Ecto neural progenitor cell (in vitro differentiated cells): Measurements from ENCODE around the gene LTBP1.

Experiments used
- DNase-seq: peaks from one replicate; pipeline ENCODE4 v3.0.0-alpha.2; 2018; ENCODE audit warnings: low spot score

LTBP1 gene

DNA sequence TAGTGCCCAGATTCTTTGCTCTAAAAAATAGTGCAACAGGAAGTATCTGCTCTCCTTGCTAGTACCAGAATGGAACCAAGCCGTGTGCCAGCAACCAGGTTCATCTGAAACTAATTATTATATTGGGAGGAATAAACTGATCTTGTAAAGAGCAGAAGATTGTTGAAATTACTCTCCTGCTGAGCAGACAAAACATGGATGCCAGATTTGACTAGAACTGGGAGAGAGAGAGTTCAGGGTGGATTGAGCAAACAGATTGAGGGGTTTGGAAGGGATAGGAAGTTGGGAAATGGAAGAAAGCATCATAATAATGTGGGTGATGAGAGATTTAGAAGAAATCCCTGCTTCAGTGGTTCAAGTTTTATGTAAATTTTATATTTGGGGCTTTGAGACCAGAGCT is 369.6 kb downstream of the LTBP1 start:
- DNase-seq, result no peak

DNA sequence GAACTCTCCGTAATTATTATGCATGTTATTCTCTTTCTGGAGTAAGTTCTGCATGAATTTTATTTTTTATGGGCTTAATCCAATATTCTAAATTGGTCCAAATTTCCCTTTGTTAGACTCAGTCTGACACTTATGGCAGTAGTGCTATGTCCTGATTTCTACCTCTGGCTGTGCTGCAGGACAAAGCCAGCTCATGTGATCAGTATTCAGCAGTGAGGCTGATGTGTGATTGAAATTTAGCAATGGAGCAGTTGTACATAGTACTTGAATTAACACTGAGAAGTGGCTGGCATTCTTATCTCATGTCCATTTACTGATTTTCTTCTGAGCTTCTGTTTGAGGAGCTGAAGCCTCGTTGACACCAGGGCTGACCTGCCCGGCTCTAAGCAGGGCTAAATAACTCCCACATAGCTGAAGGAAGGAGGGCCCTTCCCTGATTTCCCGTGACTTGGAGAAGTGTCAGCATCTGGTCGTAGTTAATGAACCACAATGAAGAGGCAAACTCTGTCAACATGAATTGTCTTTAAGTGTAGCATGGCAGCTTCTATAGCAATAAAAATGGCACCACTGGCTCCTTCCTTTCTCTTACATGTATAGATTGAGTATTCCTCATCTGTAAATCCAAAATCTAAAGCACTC is 370.7 kb downstream of the LTBP1 start:
- no peak for DNase-seq

DNA sequence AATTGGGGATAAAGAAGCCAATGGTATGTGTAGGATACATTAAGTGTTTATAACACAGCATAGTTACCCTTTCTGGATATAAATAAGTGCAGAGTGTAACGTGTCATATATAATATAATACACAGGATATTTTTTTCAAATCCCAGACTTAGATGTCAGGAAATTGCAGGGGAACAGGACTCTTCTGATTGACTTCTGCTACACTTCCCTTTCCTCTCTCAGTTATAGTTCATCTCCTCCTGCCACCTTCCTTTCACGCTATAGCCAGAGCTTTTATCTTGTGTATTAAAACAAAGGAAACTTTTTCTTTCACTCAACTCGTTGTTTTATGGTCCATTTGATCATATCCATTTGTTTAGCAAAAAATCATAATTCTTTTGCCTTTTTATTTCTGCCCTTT is 371.7 kb downstream of the LTBP1 start:
- DNase-seq, result no peak

DNA sequence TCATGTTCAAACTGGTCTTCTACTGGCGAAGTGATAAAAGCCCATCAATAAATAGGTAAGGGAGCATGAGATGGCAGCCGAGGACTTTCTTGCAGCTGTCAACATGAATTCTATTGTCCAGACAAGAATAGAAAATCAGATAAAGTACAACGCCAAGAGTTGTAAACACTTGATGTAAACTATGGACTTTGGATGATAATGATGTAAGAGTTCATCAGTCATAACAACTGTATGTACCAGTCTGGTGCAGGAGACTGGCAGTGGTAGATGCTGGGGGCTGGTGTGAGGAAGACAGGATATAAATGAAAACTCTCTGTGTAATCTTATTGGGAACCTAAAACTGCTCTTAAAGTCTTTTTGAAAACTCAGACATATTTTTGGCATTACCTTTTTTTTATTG is 373.8 kb downstream of the LTBP1 start:
- no peak for DNase-seq

DNA sequence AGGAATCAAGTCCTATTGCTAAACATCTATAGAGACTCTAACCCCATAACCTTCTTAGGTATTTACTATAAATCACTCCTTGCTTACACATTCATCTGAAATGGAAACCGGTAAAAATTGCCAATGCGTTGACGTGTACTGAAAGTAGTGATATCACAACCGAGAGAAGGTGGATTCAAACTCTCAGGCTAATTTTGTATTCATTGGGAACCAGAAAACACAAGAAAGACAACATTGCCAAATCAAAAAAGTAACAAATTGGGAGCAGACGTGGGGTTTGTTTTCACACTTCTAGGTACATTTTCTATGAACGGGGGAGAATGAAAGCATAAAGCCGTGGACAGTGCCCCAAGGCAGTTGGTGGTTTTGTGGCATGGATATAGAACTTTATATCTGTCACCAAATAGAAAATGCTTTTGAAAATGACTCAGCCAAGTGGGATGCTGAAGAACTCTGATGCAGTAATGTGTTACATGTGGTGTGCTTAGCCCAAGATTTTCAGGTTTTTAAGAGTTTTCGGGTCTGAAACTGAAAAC is 374.6 kb downstream of the LTBP1 start:
- no peak for DNase-seq

DNA sequence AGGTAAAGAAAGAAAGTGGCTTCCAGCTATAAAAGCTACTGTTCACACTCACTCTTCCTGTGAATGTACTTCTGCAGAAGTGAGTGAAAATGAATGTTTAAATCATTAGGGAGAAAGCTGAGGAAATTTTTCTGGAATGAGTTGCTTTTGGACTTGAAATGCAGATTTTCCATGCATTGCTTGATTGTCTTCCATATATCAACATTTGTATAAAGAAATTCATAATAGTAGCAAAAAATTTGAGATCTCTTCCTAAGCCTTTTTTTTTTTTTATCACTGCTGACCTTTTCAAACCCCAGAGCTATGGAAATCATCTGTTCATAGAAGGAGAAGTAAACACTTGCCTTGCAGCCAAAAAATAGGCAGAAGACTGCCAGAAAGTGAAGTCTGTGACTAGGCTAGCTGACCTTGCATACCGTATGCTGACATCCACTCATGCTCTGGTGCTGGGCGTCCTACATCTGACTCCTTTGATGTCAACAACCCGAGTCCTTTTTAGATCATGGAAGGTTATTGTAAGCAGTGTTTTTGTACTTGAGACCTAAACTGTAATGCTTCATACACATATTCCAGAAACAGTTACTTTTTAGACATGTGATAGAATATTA is 375.2 kb downstream of the LTBP1 start:
- no peak for DNase-seq

DNA sequence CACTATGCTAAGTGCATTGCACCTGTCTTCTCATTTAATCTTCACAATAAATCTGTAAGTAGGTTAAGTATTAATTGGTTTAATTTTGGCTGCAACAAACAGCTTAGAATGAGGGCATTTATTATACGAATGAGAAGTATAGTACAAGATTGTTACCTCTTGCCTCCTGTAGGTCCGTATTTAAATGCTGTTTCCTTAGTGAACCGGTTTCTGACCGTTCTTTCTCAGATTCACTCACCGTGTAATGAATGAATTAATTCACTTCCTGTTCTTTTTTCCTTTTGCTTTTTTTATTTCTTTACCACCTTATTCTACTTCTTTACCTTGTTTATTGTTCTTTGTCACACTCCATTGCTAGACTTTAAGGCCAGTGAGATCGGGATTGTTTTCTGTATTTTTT is 375.9 kb downstream of the LTBP1 start:
- DNase-seq, result no peak

DNA sequence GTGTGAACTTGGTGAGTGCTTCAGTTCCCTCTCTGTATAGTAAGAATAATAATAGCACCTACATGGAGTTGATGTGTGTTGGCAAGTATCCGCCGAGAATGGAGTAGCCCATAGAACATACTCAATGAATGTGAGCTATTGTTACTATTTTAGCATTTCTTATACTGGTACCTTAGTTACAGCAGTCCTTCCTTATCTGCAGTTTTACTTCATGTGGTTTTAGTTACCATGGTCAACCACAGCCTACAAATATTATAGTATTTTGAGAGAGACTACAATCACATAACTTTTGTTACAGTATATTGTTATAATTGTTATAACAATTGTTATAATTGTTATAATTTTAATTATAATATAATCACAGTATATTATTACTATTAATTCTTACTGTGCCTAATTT is 377.2 kb downstream of the LTBP1 start:
- no peak for DNase-seq

DNA sequence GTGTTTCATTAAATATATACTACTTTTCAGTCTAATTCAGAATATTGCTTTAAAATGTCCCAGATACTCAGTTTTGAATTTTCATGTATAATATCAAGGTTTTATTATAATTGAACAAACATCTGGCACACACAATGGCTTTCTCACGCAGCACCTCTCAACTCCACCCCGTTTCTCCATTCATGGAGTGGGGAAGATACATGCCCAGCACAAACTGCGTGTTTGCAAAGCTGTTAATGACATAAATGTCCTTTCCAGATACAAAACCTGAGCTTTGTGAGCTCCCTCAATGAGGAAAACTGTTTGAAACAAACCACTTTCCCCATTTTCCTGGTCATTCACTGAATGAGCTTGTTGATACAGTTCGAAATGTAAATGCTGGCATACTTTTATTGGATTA is 379.3 kb downstream of the LTBP1 start:
- DNase-seq, result no peak

DNA sequence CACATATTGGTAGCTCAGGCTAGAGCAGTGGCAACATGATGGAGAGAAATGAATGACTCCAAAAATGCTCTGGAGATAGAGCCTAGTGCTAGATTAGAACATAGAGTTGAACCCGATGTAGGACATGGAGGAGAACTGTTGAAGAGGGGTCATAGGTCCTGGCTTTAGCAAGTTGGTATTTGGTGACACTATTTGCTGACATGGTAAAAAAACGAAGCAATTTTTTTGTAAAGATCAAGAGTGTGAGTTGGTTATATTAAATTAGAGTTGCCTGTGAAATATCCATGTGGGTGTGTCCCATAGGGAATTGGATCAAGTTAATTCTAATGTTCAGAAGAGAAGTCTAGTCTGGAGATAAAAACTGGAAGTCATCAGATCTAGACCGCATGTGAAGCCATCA is 386.7 kb downstream of the LTBP1 start:
- no peak for DNase-seq

DNA sequence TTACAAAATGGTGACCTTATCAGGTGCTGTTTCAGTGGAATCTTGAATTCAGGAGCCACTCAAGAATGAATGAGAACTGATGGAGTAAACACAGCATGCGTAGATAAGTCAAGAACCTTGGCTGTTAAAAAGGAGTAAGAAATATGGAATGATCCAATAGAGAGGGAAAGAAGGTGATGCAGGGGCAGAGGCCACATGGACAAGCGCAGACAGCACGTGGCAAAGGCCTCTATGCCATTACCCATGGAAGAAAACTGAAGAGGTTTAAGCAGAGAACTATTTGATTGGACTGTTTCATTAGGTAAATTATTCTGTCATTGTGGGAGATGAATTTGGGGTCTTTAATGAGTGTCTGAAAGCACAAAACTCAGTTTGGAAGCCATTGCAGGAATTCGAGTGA is 387.3 kb downstream of the LTBP1 start:
- DNase-seq, result no peak

DNA sequence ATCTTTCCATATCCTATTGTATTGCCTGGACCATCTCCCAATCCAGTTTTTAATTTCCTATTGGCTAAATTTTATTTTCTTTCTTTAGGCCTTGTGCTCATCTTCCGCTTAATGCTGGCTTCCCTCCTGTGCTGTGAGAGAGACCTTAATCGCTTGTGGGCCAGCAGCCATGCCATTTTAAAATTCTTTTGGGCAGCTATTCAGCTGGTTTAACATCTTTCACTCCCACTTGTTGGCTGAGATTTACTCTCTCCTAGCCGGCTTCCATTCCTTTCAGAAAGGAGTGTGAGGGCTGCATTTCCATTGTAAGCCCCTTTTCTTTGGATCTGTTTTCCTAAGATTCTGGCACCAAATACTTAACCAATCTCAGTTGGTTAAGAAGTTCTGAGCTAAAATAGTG is 388.8 kb downstream of the LTBP1 start:
- DNase-seq, result no peak

DNA sequence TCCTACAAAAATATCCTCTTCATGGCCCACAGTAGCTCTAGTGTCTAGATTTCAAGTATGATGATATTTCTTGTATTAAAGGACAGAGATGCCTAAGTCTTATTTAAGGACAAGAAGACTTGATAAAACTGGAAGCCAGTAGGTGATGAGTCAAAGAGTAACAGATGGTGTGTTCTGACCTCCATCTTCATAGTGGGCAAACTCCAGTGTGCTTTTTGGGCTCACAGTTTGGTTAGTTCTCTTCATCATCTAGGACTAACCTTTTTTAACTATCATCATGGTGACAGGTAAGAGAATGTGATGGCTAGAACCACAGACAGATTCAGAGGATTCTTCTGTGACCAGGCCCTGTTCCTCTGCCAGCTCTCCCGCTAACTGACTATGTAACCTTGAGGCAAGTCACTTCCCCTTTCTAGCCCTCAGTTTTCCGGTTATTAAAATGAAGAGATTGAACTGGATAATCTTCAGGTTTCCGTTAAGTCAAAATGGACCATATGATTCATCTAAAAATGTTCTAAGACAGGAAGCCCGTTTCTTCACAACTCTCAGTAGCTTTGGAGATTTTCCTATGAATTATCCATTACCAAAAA is 389.4 kb downstream of the LTBP1 start:
- no peak for DNase-seq

DNA sequence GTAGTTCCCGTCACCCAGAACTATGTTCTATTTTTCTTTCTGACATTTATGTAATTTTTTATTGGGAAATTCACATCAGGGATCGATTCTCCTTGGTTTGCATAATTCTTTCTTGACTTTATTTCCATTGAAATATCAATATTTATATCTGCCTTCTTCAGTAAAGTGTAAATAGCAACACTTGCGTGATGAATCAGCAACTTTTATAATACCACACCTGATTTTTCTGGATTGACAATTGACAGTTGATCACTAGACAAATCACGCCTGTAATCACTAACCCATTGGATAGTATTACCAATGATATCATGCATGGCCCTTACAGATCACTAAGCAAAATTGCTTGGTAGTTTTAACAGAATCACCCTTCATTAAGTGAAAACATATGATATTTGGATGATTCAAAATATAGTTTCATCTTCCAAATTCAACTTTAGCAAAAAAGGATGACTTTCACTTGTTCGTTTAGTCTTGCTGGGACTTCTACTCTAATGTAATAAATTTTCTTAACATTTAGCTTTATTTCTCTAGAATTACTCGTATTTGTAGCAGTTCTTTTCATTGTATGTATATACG is 390.7 kb downstream of the LTBP1 start:
- no peak for DNase-seq

DNA sequence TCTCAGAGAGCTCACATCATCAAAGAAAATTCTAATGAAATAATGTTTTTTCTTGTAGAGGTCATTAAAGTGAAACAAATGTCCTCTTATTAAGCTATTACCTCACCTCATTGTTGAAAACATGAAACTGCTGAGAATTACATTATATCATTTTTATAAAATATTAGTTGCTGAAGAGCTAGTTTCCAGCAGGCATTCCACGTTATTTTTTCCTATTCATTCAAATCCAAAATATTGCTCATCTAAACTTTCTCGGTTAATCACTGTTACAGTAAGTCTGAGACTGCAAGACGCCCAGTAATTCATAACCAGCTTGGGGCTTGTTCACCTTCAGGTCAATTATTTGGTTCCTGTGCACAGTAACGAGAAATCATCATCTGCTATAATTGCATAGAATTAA is 391.2 kb downstream of the LTBP1 start:
- no peak for DNase-seq

DNA sequence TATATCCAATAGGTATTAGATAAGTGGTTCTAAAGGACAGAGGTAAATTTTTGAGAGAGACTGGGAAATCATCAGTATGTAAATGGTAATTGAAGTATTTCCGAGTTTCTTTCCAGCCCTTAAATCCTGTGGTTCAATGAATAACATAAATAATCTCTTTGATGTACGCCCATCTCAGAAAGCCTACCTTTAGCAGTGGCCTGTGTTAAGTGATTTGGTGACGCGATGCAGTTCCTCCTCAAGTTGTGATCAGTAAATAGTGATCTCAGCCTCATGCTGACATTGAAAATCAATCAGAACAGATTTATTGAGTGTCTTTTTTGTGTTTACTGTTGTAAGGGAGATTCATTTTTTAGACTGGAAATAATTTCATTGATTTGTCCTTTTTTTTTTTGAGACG is 392.5 kb downstream of the LTBP1 start:
- DNase-seq, result no peak

DNA sequence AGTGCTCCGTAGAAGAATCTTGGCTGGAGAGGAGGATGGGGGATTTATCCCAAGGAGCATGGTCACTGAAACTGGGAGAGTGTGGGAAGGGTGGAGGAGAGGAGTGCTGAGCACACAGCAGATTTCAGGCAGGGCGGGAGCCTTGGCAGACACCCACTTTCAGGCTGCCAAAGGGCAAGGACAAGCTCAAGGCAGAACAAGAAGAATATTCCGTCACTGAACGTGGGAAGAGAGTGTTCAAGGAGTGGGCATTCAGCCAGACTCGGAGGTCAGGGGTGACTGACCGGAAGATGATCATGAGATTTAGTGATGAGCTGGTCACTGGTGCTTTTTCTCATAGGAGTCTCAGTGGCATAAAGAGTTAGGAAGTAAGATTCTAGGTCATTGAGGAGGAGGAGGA is 393.5 kb downstream of the LTBP1 start:
- DNase-seq, result no peak

DNA sequence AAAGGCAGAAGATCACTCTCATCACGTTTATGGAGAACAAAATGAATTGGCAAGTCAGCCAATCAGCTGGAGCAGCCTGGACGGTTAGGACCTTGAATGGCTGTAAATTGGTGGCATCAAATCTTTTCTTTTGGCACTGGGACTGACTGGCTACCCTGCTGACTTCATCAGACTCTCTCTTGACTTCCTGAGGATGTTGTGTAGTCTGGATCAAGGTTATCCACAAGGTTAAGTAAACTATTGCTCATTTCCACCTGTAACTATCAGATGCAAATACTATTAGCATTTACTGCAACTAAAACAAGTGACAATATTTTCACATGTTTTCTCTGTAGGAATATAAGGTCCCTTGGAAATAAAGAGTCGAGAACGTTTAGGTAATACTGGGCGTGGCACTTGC is 395.4 kb downstream of the LTBP1 start:
- DNase-seq, result no peak

DNA sequence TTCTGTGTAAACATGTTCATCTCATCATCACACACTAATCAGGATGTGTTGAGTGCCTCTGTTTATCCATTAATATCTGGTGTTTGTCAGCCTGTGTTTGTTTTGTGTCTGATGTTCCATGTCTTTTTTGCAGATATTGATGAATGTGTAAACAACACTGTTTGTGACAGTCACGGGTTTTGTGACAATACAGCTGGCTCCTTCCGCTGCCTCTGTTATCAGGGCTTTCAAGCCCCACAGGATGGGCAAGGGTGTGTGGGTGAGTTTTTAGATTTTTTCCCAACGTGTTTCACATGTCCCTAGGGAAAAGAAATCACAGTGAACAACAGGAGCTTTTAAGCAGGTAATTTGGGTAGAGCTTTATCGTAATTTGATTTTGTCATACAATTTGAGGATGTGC is 396.0 kb downstream of the LTBP1 start:
- no peak for DNase-seq

DNA sequence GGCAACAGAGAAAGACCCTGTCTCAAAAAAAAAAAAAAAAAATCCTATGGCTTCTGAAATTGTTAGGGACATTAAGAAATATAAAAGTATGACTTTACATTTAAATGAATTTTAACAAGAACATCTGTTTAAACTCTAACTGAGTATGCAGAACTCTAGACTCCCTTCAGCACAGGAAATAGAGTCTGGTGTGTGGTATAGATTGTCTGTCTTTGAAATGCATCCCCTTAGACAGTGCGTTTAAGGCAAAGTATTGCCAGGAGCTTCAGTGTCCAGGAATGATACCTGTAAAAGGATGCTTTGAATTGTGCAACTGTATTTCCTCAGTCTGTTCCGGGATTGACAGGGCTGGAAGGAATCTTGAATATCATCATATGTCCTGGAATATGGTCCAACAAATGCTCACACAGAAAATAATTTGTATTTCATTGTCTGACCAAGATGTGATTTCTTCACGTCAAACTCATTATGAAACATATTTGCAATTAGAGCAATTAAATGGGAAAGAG is 396.7 kb downstream of the LTBP1 start:
- no peak for DNase-seq

DNA sequence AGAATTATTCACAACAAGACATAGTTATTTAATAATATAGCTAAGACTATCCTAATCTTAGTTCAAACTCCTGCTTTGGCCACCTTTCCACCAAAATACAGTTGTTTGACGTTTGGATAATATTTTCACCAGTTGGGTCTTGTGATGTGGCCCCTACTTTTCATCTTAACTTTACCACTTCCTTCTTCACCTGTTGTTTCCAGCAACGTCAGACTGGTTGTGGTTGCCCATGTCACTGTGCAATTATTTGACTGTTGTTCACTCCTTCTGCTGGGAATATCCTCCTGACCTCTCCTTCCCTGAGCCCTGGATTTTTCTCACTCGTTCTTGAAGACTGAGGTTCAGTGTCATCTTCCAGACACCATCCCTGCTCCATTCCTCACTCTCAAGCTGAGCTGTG is 397.5 kb downstream of the LTBP1 start:
- no peak for DNase-seq

DNA sequence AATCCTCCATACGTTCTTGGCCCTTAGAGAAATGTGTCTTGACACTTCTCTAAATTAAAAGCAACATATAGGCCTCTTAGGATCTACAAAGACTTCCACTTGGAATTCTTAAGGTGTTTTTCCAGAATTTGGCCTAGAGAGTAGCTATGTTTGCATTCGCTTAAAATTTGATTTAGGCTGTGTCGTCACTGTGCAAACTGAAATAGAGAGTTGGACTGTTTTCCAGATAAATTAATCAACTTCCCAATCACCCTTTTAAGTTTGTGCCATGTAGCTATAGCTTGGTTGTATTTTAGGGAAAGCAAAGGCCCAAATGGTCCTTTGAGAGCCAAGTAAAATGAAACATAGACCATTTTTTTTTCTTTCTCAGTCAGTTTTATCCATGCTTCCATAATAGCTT is 401.1 kb downstream of the LTBP1 start:
- DNase-seq, result no peak

DNA sequence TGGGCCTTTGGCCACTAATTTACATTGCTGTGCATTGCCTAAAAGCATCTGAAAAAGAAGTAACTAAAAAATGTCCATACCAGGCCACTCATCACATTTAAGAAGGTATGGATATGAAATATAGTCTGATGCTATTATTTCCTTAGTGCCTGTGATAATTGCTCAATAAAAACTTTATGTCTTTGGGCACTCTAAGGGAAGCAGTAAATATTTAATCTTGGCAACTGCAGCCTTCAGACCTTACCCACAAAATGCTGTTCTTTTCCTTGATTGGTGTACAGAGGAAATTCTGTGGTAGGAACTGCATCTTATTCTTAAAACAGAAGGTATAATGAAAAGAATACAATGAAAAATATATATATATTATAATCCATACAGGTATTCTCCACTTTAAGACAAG is 403.9 kb downstream of the LTBP1 start:
- no peak for DNase-seq
